Progenitor cell of endocrine pancreas (in vitro differentiated cells): ENCODE data around the gene RASA4B. TPM values are rescaled to one million over a fixed set of nuclear protein-coding genes. Genes with fewer than 3 reads are reported as not detected.

Source experiments
- microRNA-seq: library from miRNA; unstranded; fragments of <30 nt; microRNA quantifications from one replicate; pipeline ENCODE4 v1.1.0, GENCODE V29; 2020; ENCODE audit warnings: borderline number of aligned reads; ENCODE audit not compliant: unreplicated experiment
- total RNA-seq: library from RNA; stranded (reverse); gene quantifications from 2 replicates; pipeline ENCODE4 v1.2.1, GENCODE V29; 2021

The RASA4B gene
- total RNA-seq, 1 donor from 2014 or later = 10.8 TPM

Small RNAs within 50 kb of the gene (microRNA-seq; reads per million reads assigned to microRNA genes)
- not detected for gene MIR4467
- 3.6 reads per million for gene MIR5090

Other genes with a start within 250 kb of the RASA4B start
- gene SH2B2, start 230.9 kb downstream of the RASA4B start, total RNA-seq = 11.2 and 11.5 TPM in 2 replicates
- not detected in 2 replicates for gene SPDYE6, start 161.3 kb downstream of the RASA4B start, total RNA-seq
- 44.8 and 45.0 TPM in 2 replicates for gene PRKRIP1, start 121.4 kb downstream of the RASA4B start, total RNA-seq
- 35.4 and 41.8 TPM in 2 replicates for gene ORAI2, start 84.2 kb downstream of the RASA4B start, total RNA-seq
- 14.3 and 16.4 TPM in 2 replicates for gene ALKBH4, start 52.9 kb downstream of the RASA4B start, total RNA-seq
- gene LRWD1, start 52.8 kb downstream of the RASA4B start, total RNA-seq = 27.7 and 31.8 TPM in 2 replicates
- gene POLR2J, start 38.9 kb downstream of the RASA4B start, total RNA-seq = 48.6 and 50.5 TPM in 2 replicates
- gene UPK3BL2, start 25.9 kb upstream of the RASA4B start, total RNA-seq = 9.4 and 13.4 TPM in 2 replicates
- not detected in 2 replicates for gene SPDYE2, start 33.4 kb upstream of the RASA4B start, total RNA-seq
- 28.2 and 31.5 TPM in 2 replicates for gene POLR2J3, start 54.8 kb upstream of the RASA4B start, total RNA-seq
- 20.2 and 21.0 TPM in 2 replicates for gene RASA4, start 99.0 kb upstream of the RASA4B start, total RNA-seq
- gene UPK3BL1, start 125.0 kb upstream of the RASA4B start, total RNA-seq = 18.9 and 19.2 TPM in 2 replicates
- not detected in 2 replicates for gene SPDYE2B, start 132.5 kb upstream of the RASA4B start, total RNA-seq
- gene POLR2J2, start 153.9 kb upstream of the RASA4B start, total RNA-seq = 8.6 and 8.9 TPM in 2 replicates
- 13.9 and 19.4 TPM in 2 replicates for gene FAM185A, start 231.2 kb upstream of the RASA4B start, total RNA-seq